H54 (cell line): ENCODE measurements around the gene BRINP3.

Experiments used
- DNase-seq: peaks from one replicate; pipeline ENCODE4 v3.0.0; 2011; ENCODE audit warnings: low spot score, mixed read lengths; ENCODE audit not compliant: insufficient read length
- FAIRE-seq: peaks from 3 replicates; lab custom pipeline; 2011; peaks lifted over from hg19 to GRCh38; lab: Jason Lieb, UNC
- POLR2A ChIP-seq: IDR thresholded peaks from 2 replicates; pipeline ENCODE4 v1.6.1; 2011; ENCODE audit warnings: low read depth, mild to moderate bottlenecking, low read length

BRINP3 gene

GRCh38 chr1:190413142-190413541, 64.5 kb downstream of the BRINP3 start:
- no peak for TF ChIP-seq POLR2A
- DNase-seq (no peak), FAIRE-seq (no peak)

- FAIRE-seq (no peak), DNase-seq (no peak)
- no peak for TF ChIP-seq POLR2A
Measured at GRCh38 chr1:190403402-190403801, 74.3 kb downstream of the BRINP3 start.

- DNase-seq (no peak), FAIRE-seq (no peak)
- no peak for TF ChIP-seq POLR2A
Measured at GRCh38 chr1:190399233-190399632, 78.4 kb downstream of the BRINP3 start.

- DNase-seq (no peak), FAIRE-seq (no peak)
- TF ChIP-seq POLR2A: no peak
Measured at GRCh38 chr1:190391582-190391981, 86.1 kb downstream of the BRINP3 start.

- no peak for DNase-seq
- TF ChIP-seq POLR2A: no peak
- FAIRE-seq: no peak
Measured at GRCh38 chr1:190377991-190378390, 99.7 kb downstream of the BRINP3 start.

GRCh38 chr1:190377294-190377693, 100.4 kb downstream of the BRINP3 start:
- FAIRE-seq: no peak

GRCh38 chr1:190376044-190376443, 101.6 kb downstream of the BRINP3 start:
- no peak for DNase-seq
- no peak for TF ChIP-seq POLR2A
- FAIRE-seq: no peak

More at GRCh38 chr1:190377294-190377693, 100.4 kb downstream of the BRINP3 start:
- DNase-seq: no peak
- TF ChIP-seq POLR2A: no peak

- DNase-seq (no peak), FAIRE-seq (peak; percentile 90)
- no peak for TF ChIP-seq POLR2A
Measured at GRCh38 chr1:190373705-190374336, 103.8 kb downstream of the BRINP3 start.

- FAIRE-seq: no peak
- DNase-seq: no peak
- TF ChIP-seq POLR2A: no peak
Measured at GRCh38 chr1:190367200-190367599, 110.5 kb downstream of the BRINP3 start.

- DNase-seq: no peak
- TF ChIP-seq POLR2A: no peak
- no peak for FAIRE-seq
Measured at GRCh38 chr1:190365283-190365682, 112.4 kb downstream of the BRINP3 start.

GRCh38 chr1:190353538-190354101, 124.0 kb downstream of the BRINP3 start:
- TF ChIP-seq POLR2A: no peak
- FAIRE-seq: no peak
- no peak for DNase-seq

- DNase-seq: no peak
- TF ChIP-seq POLR2A: no peak
- no peak for FAIRE-seq
Measured at GRCh38 chr1:190344454-190344853, 133.2 kb downstream of the BRINP3 start.

GRCh38 chr1:190338829-190339228, 138.8 kb downstream of the BRINP3 start:
- TF ChIP-seq POLR2A: no peak
- no peak for FAIRE-seq
- no peak for DNase-seq

- FAIRE-seq: no peak
- TF ChIP-seq POLR2A: no peak
Measured at GRCh38 chr1:190328871-190329270, 148.8 kb downstream of the BRINP3 start.

GRCh38 chr1:190328361-190328760, 149.3 kb downstream of the BRINP3 start:
- FAIRE-seq (peak; percentile 91), DNase-seq (peak; percentile 0)
- no peak for TF ChIP-seq POLR2A

More at GRCh38 chr1:190328871-190329270, 148.8 kb downstream of the BRINP3 start:
- DNase-seq: no peak
